OCI-LY7 (cell line): ENCODE measurements around the gene CCDC57.

Experiments
- EZH2phosphoT487 ChIP-seq: fragments of 200-600 bp; sonication (generic); IDR thresholded peaks from 2 replicates; pipeline ENCODE4 v1.6.1; 2018; ENCODE audit warnings: low read depth, borderline replicate concordance, mild to moderate bottlenecking, mixed run types, antibody characterized with exemption, low read length, moderate library complexity, mixed read lengths
- TF ChIP-seq, protein P1 (sequence below): fragments of 200-600 bp; sonication (generic); conservative IDR thresholded peaks from 2 replicates; pipeline ENCODE4 v1.5.1; 2014; ENCODE audit warnings: mild to moderate bottlenecking, antibody characterized with exemption, low read length, moderate library complexity, mixed read lengths

GRCh38 chr17:82153745-82154375, 58.8 kb downstream of the CCDC57 start:
- TF ChIP-seq, protein P1, sequence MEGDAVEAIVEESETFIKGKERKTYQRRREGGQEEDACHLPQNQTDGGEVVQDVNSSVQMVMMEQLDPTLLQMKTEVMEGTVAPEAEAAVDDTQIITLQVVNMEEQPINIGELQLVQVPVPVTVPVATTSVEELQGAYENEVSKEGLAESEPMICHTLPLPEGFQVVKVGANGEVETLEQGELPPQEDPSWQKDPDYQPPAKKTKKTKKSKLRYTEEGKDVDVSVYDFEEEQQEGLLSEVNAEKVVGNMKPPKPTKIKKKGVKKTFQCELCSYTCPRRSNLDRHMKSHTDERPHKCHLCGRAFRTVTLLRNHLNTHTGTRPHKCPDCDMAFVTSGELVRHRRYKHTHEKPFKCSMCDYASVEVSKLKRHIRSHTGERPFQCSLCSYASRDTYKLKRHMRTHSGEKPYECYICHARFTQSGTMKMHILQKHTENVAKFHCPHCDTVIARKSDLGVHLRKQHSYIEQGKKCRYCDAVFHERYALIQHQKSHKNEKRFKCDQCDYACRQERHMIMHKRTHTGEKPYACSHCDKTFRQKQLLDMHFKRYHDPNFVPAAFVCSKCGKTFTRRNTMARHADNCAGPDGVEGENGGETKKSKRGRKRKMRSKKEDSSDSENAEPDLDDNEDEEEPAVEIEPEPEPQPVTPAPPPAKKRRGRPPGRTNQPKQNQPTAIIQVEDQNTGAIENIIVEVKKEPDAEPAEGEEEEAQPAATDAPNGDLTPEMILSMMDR: peak; percentile 99
- TF ChIP-seq EZH2phosphoT487: no peak
